GM10266 (cell line): ENCODE measurements around the gene ACAA1.

Experiments used
- DNase-seq: peaks from one replicate; pipeline ENCODE4 v3.0.0; 2012; ENCODE audit errors: extremely low spot score
- CTCF ChIP-seq: IDR thresholded peaks from 2 replicates; pipeline ENCODE4 v1.5.1; 2012; ENCODE audit warnings: mild to moderate bottlenecking, low read depth; ENCODE audit not compliant: control insufficient read depth, insufficient read depth; ENCODE audit errors: missing control alignments

Gene ACAA1

GRCh38 chr3:38125305-38126120, 11.4 kb downstream of the ACAA1 start:
- DNase-seq: no peak
- no peak for TF ChIP-seq CTCF

DNA sequence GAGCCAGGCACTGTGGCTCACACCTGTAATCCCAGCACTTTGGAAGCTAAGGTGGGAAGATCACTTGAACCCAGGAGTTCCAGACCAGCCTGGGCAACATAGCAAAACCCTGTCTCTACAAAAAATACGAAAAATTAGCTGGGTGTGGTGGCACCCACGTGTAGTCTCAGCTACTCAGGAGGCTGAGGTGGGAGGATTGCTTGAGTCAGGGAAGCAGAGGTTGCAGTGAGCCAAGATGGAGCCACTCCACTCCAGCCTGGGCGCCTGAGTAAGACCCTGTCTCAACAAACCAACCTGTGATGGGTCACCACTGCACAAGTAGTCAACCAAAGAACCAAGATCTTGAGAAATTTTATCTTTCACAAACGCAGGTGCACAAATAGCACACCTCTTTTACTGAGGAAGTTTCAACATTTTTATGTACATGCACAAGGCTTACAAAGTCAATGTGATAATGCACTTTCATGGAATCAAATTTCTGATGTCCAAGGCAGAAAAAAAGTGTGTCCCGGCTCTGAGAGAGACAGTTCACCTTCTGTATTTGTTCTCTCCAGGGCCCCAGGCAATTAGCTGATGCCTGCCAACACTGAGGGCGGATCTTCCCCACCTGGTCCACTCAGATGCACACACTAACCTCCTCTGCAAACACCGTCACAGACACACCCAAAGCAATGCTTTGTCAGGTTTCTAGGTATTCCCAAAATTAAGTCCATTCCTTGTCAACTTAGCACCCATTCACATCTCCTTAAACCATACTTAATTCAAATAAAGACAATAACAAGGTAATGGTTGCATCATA, 12.4 kb downstream of the ACAA1 start:
- no peak for TF ChIP-seq CTCF
- no peak for DNase-seq

DNA sequence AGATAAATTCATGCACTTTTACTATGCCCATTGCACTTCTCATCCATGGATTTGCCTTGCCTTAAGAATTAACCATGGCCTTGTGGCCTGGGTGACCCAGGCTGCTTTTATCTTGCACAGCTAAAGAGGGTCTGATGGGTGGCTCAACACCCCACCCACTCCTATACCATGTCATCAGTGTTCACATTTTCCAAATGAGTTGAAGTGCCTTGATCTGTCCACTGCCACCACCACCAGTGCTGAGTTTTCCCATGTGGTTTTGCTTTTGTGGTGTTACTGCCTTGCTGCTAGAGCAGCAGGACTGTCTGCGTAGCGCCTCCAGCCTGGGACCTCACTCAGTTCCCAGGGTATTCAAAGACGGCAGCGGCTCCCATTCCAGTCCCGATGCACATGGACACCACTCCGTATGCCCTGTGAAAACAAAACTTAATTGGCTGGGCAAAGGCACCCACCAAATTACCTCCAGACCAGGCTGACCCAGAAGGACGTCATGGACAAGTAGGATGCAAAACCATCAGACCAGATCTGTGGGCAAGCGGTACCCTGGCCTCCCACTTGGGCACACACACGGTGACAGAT, 14.1 kb downstream of the ACAA1 start:
- DNase-seq: no peak
- TF ChIP-seq CTCF: no peak

GRCh38 chr3:38121832-38122461, 15.0 kb downstream of the ACAA1 start:
- TF ChIP-seq CTCF: no peak
- DNase-seq: no peak

GRCh38 chr3:38121451-38121831, 15.5 kb downstream of the ACAA1 start:
- DNase-seq: no peak
- TF ChIP-seq CTCF: no peak

- DNase-seq: no peak
- no peak for TF ChIP-seq CTCF
These were observed 16.1 kb downstream of the ACAA1 start for GRCh38 chr3:38120693-38121450.
